ENCODE results near the gene CAMKV.

GRCh38 chr3:49831341-49831740 lies 38.4 kb downstream of the CAMKV start:
- no peak for TF ChIP-seq CTCF (IDR thresholded peaks at IDR 0.05)
- TF ChIP-seq POLR2AphosphoS5 (IDR thresholded peaks at IDR 0.05) = no peak
- TF ChIP-seq POLR2A (IDR thresholded peaks at IDR 0.05) = no peak
- no peak for TF ChIP-seq EP300 (IDR thresholded peaks at IDR 0.05)
